ENCODE measurements around the gene TNNI2. TPM values are rescaled to one million over a fixed set of nuclear protein-coding genes. Genes with fewer than 3 reads are reported as not detected.

Gene TNNI2
- total and polyA plus RNA-seq, 9 donors, result 0.41 to 1.2 (median 0.66) TPM; not detected in 5

DNA sequence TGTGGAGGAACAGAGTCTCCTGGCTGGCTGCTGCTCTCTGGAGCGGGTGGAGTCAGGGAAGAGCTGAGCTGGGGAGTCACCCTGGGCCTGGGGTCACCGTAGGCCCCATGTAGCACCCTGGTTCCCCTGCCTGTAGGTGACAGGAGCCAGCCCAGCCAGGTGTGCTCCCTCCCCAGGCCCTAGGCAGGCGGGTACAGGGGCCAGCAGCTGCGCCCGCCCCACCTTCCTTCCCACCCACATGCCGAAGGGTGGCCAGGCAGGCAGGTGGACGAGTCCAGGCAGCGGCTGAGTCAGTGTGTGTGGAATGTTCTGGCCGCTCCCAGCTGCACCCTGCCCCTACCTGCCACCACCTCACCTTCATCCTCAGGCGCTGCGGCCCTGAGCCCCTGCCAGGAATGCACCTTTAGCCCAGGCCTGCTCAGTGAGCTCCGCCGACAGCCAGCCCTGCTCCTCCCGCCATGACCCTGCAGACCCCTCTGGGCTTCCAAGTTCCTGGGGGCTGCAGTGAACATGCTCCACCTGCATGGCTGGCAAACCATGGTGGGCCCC is 4.6 kb upstream of the TNNI2 start:
- Histone ChIP-seq H3K4me3 (no peak overlapping the region), H3K27me3 (no peaks in the 10 kb centered on the region), H3K9me3 (no peaks in the 10 kb centered on the region), H3K36me3 (no peaks in the 10 kb centered on the region), H3K27ac (no peak overlapping the region), H3K4me1 (ENCODE audit: insufficient read depth) (peaks cover 1% of the 10 kb centered on the region)
- intact Hi-C loops (cut with DNase I), result loop anchor here in 2 of 4 donors (2.0 to 10.0 kb wide), 4 partner anchors 137 to 183 kb away; partner anchors contain the start of gene KRTAP5-6 (in 1 of the 2)
- TF ChIP-seq, protein P1, sequence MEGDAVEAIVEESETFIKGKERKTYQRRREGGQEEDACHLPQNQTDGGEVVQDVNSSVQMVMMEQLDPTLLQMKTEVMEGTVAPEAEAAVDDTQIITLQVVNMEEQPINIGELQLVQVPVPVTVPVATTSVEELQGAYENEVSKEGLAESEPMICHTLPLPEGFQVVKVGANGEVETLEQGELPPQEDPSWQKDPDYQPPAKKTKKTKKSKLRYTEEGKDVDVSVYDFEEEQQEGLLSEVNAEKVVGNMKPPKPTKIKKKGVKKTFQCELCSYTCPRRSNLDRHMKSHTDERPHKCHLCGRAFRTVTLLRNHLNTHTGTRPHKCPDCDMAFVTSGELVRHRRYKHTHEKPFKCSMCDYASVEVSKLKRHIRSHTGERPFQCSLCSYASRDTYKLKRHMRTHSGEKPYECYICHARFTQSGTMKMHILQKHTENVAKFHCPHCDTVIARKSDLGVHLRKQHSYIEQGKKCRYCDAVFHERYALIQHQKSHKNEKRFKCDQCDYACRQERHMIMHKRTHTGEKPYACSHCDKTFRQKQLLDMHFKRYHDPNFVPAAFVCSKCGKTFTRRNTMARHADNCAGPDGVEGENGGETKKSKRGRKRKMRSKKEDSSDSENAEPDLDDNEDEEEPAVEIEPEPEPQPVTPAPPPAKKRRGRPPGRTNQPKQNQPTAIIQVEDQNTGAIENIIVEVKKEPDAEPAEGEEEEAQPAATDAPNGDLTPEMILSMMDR (IDR thresholded peaks at IDR 0.05), result no peak
- TF ChIP-seq EP300 (IDR thresholded peaks at IDR 0.05) (no peak), POLR2A (IDR thresholded peaks at IDR 0.05) (no peak)
- peak in 2 of 5 donors; percentile 19 to 34 for DNase-seq
- WGBS, 3 donors, result 90 to 93% (median 91%) methylated on average over 13 to 14 of the region's 14 CpGs

DNA sequence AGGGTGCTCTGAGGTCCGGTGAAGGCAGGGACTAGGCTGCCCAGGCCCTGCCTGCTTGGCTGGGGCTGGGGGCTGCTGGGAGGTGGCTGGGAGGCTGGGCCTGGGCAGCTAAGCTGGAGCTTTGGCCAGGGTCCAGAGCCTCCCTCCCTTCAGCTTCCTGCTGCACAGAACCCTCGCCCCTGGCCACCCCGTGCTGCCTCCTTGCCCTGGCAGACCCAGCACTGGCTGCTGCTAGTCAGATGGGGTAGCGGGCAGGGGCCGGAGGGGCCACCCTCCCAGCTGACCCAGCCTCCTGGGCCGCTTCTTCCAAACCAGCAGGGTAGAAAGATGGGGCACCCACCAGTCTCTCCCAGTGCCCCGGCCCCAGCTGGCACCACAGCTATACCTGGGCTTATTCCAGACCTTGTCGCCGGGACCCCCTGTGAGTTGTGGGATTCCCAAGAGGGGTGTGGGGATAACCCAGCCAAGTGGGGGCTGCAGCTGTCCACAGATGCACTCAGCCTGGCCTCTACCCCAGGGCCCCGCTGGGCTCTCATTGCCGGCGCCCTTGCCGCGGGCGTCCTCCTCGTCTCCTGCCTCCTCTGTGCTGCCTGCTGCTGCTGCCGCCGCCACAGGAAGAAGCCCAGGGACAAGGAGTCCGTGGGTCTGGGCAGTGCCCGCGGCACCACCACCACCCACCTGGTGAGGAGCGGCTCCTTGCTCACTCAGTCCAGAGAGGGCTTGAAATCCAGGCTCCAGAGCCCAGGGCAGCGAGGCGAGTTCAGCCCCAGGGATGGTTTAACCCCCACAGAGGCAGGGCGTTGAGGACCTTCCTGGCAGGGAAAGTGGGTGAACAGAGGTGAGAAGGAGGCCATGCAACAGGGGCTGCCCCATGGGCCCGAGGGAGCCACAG is 3.8 kb upstream of the TNNI2 start, which contains the start of gene SYT8:
Gene SYT8, plus strand, starts transcription at position 212 of the 892 bp plus-strand sequence. Its CDS starts 116 bp downstream, at position 328.
- intact Hi-C loops (cut with DNase I), result loop anchor here in 3 of 4 donors (2.0 to 10.0 kb wide), 6 partner anchors 47 to 317 kb away; partner anchors contain the start of gene KRTAP5-6 (in 1 of the 3)
- Histone ChIP-seq H3K36me3 (no peaks in the 10 kb centered on the region), H3K4me1 (ENCODE audit: insufficient read depth) (peaks cover 1% of the 10 kb centered on the region)

DNA sequence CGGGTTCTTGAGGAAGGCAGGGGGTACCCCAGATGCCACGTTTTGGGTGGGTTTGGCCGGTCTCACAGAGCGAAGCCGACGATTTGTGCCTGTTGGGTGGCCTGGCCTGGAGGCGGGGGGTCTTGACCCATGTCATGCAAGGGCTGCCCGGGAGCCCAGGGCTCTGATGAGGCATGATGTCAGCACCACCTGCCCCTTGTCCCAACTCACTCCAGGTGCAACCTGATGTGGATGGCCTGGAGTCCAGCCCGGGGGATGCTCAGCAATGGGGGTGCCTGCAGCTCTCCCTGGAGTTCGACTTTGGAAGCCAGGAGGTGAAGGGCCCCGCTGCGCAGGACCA is 3.1 kb upstream of the TNNI2 start:
- Histone ChIP-seq H3K9me3 (no peaks in the 10 kb centered on the region), H3K27ac (no peak overlapping the region), H3K36me3 (no peaks in the 10 kb centered on the region), H3K4me1 (ENCODE audit: insufficient read depth) (peaks cover 1% of the 10 kb centered on the region), H3K4me3 (no peak overlapping the region), H3K27me3 (no peaks in the 10 kb centered on the region)
- 84 to 91% (median 90%) methylated on average over 12 of the region's 12 CpGs for WGBS, 3 donors
- no peak for DNase-seq
- intact Hi-C loops (cut with DNase I), result loop anchor here in 3 of 4 donors (2.0 to 10.0 kb wide), 7 partner anchors 47 to 317 kb away; partner anchors contain the start of gene KRTAP5-6 (in 1 of the 3)
- TF ChIP-seq, protein P1 (IDR thresholded peaks at IDR 0.05), result no peak
- no peak for TF ChIP-seq POLR2A (IDR thresholded peaks at IDR 0.05)
- no peak for TF ChIP-seq EP300 (IDR thresholded peaks at IDR 0.05)

More for the DNA sequence above, 3.8 kb upstream of the TNNI2 start, which contains the start of gene SYT8:
- no peak within 1 kb of the TSS for H3K27ac ChIP-seq
- no peaks in the 10 kb centered on the region for H3K27me3 ChIP-seq
- no peak within 1 kb of the TSS for H3K4me3 ChIP-seq
- TF ChIP-seq, protein P1 (IDR thresholded peaks at IDR 0.05), result no peak
- TF ChIP-seq POLR2A (IDR thresholded peaks at IDR 0.05), result no peak
- H3K9me3 ChIP-seq, result no peaks in the 10 kb centered on the region
- WGBS, 3 donors, result 83 to 91% (median 89%) methylated on average over 24 to 26 of the region's 26 CpGs
- DNase-seq, result peak in 1 of 5 donors; percentile 37
